ENCODE data around the gene CDC20.

The CDC20 gene

DNA sequence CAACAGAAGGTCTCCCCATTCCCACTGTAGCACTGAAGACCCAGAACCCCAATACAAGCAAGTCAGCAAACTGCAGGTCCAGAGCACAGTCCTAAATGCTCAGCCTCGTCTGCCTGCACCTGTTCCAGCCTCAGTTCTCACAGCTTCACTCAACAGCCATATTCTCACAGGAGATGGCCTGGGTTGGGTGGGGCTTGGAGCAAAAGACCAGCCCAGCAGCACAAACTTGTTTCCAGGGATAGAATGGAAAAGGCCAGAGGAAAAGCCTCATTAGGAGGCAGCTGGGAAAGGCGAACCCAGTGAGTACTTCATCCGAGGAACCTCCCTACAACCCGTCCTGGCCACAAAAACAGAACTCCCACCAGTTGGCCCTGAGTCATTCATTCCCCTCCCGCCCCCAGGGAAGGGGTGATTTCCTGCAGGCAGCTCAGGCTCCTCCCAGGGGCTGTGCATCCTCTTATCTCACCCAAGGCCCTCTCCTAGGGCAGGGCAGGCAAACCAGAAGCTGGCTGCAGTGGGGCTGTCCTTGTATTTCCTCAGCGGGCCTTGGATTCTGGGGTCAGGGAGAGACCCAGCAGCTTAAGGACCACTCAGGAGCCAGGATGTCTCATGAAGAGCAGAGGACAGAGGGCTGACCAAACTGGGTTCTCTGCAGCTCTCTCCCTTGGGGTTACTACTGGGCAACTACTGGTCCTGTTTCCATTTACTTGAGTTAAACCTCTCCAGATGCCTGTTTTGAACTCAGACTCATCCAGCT is 28.6 kb upstream of the CDC20 start:
- peak; percentile 88 to 94 for DNase-seq

DNA sequence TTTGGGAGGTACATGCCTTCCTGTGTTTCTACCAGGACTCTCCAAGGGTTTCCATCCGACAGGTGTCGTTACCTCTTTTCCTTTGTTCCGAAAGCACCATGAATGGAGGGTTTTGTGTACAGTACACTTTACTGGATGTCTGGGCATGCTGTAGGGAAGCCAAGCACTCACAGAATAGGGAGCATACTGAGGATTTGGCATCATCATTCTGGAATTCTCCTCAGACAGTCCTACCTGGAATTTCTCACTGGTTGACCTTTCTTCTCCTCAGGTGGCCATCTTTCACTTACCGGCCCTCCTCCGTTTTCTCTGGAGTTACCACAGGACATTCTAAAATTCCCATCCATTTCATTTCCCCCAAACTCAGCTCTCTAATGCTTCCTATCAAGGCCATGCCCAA is 27.1 kb upstream of the CDC20 start:
- DNase-seq, result no peak

DNA sequence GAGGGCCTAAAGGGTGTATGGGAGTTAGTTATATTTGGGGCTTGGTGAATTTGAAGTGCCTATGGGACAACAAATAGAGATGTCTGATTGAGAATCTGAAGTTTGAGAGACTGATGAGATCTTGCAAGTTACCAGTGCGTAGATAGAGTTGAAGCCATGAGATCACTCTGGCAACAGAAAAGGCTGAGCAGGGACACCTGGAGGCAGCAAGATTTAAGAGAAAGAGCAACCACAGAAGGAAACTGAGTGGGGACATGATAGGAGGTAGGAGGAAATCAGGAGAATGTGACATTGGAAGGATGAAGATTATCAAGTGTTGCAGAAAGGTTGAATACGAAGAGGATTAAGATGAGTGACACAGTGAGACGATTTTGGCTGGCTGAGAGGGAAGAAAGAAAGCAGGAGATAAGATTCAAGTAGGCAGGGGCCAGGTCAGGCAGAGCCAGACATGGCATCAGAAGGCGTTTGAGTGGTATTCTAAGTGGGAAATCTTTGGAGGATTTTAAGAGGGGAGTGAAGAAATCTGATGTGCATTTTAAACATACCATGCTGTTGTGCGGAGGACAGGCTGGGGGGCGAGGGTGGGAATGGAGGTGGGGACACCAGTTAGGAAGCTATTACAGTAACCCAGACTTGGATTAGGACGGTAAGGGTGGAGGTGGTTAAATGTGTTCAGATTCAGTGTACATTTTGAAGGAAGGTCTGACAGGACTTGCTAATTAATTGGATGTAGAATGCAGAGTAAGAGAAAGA is 24.2 kb upstream of the CDC20 start:
- no peak for DNase-seq

DNA sequence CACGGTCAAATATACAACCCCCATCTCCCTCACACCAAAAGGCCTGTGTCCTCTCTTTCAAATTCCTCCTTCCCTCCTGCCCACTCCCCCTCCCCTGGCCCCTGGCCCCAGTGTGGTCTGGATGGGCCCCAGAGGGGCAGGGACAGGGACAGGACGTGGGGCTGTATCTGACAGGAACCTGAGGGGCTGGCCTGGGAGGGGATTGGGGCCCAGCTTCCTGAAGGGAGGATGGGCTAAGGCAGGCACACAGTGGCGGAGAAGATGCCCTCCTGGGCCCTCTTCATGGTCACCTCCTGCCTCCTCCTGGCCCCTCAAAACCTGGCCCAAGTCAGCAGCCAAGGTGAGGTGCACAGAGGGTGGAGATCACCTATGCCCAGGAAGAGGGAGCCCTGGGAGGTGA is 21.2 kb upstream of the CDC20 start, which contains the start of gene MPL:
Gene MPL, plus strand, starts transcription at position 231 of the 400 bp plus-strand sequence. Its CDS starts 31 bp downstream, at position 262.
- DNase-seq, result no peak

DNA sequence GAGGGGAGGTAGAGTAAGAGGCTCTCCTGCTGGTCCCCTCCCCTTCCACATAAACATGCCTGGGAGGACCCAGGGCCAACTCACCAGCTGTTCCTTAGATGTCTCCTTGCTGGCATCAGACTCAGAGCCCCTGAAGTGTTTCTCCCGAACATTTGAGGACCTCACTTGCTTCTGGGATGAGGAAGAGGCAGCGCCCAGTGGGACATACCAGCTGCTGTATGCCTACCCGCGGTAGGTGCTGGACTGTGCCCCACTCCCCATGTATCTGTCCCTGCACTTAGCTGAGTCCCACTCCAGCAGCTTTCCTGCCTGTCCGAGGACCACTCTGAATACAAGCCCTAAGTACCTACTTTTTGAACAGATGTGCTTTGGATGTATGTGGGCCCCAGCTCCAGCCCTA is 20.8 kb upstream of the CDC20 start:
- DNase-seq, result no peak

DNA sequence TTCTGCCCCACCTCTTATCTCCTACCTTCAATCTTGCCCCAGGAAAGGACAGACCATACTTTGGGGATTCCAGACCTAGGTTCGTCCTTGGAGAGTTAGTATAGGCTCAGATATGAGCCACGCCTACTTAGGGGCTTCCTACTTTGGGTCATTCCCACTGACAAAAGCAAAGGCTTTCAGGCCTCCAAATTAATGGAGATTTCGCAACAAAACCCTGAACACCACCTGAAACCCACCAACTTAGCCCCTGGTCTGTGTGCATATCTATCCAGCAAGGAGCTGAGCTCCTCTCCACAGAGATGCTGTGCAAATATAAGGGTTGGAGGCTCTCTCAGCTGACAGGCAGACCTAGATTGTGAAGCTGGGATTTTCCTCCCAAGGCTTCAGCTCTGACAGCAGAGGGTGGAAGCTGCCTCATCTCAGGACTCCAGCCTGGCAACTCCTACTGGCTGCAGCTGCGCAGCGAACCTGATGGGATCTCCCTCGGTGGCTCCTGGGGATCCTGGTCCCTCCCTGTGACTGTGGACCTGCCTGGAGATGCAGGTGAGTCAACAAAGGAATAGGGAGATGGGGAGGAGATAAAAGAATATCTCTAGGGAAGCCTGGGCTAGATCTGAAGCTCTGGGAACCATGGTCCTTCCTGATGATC is 19.1 kb upstream of the CDC20 start:
- DNase-seq, result no peak

GRCh38 chr1:43340559-43340958 is 18.2 kb upstream of the CDC20 start:
- DNase-seq, result no peak

DNA sequence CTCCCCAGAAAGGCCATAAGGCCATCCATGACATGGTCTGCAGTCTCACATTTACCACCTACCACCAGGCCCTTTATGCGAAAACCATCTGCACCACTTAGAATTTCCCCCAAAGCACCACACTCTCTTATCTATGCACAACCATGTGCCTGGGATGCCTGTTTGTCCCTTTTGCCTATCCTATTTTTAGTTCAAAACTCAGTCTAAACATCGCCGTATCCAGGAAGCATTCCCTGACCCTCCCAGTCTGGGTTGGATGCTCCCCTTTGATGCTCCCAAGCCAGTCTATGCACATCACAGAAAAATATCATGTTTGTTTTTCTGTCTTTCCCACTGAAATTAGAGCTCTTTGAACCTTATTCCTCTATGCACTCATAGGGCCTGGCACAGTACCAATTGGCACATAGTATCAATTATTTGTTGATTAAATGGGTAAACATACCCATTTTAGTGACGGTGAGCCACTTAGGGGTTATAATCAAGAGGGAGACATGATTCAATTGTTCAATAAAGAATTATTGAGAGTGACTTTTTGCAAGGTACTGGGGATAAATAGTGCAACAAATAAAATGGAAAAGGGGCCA is 14.4 kb upstream of the CDC20 start:
- no peak for DNase-seq

DNA sequence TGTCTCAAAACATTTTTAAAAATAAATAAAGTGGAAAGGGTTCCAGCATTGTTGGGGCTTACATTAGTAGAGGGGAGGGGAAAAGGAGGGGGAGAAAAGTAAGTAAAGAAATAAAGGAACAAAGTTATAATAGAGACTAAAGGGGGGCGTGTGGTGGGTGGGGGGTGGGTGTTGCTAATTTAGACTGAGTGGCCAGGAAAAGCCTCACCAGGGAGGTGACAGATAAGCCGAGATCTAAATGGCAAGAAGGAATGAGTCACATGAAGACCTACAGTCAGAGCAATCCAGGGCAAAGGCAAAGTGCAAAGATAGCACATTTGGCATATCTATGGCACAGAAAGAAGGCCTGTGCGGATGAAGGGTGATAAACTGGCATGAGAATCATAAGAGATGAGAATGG is 13.7 kb upstream of the CDC20 start:
- no peak for DNase-seq

DNA sequence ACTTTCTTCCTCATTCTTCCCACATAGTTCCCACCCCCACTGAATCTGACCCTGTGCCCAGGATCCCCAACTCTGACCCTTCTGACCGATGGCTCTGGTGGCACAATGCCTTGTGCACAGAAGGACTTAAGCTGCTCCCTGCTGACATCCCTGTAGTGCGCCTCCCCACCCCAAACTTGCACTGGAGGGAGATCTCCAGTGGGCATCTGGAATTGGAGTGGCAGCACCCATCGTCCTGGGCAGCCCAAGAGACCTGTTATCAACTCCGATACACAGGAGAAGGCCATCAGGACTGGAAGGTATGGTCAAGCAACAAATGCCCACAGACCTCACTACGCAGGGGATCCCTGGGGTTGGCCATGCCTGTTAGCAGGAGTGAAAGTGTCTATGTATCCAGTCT is 12.1 kb upstream of the CDC20 start:
- DNase-seq, result no peak

GRCh38 chr1:43348343-43348808 is 10.4 kb upstream of the CDC20 start:
- DNase-seq, result no peak

DNA sequence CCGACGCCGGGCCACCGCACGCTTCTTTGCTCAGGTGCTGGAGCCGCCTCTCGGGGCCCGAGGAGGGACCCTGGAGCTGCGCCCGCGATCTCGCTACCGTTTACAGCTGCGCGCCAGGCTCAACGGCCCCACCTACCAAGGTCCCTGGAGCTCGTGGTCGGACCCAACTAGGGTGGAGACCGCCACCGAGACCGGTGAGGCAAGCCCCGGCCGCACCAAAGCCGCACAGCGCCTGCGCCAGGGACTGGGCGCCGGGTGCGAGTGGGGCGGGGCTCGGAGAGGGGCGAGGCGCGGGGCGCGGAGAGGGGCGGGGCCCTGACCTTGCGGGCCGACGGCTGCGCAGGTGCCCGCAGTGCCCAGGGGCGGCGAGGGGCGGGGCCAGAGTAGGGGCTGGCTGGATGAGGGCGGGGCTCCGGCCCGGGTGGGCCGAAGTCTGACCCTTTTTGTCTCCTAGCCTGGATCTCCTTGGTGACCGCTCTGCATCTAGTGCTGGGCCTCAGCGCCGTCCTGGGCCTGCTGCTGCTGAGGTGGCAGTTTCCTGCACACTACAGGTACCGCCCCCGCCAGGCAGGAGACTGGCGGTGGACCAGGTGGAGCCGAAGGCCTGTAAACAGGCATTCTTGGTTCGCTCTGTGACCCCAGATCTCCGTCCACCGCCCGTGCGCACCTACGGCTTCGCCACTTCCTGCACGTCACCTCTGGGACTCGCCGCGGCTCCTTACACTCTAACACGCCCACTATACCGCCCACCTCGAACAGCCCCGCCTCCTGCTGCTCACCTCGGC is 9.8 kb upstream of the CDC20 start:
- no peak for DNase-seq

- DNase-seq, result no peak
These were observed 9.0 kb upstream of the CDC20 start for GRCh38 chr1:43349594-43350306.

- no peak for DNase-seq
These were observed 7.8 kb upstream of the CDC20 start for GRCh38 chr1:43350976-43351375.

- no peak for DNase-seq
These were observed 7.1 kb upstream of the CDC20 start for GRCh38 chr1:43351421-43352350.

- no peak for DNase-seq
These were observed 6.5 kb upstream of the CDC20 start for GRCh38 chr1:43352351-43352705.

- DNase-seq, result no peak
These were observed 5.9 kb upstream of the CDC20 start for GRCh38 chr1:43352881-43353280.

- DNase-seq, result no peak
These were observed 4.3 kb upstream of the CDC20 start for GRCh38 chr1:43354471-43354870.

- no peak for DNase-seq
These were observed 3.8 kb upstream of the CDC20 start for GRCh38 chr1:43354936-43355335.

- no peak for DNase-seq
These were observed 1.5 kb upstream of the CDC20 start for GRCh38 chr1:43357251-43357650.
